GM19099 (cell line): ENCODE results near the gene PCSK7.

Experiments used
- POLR2A ChIP-seq: IDR thresholded peaks from 3 replicates; pipeline ENCODE4 v1.6.1; 2011; ENCODE audit warnings: low read depth; ENCODE audit not compliant: insufficient read length; ENCODE audit errors: extremely low read depth

Gene PCSK7

DNA sequence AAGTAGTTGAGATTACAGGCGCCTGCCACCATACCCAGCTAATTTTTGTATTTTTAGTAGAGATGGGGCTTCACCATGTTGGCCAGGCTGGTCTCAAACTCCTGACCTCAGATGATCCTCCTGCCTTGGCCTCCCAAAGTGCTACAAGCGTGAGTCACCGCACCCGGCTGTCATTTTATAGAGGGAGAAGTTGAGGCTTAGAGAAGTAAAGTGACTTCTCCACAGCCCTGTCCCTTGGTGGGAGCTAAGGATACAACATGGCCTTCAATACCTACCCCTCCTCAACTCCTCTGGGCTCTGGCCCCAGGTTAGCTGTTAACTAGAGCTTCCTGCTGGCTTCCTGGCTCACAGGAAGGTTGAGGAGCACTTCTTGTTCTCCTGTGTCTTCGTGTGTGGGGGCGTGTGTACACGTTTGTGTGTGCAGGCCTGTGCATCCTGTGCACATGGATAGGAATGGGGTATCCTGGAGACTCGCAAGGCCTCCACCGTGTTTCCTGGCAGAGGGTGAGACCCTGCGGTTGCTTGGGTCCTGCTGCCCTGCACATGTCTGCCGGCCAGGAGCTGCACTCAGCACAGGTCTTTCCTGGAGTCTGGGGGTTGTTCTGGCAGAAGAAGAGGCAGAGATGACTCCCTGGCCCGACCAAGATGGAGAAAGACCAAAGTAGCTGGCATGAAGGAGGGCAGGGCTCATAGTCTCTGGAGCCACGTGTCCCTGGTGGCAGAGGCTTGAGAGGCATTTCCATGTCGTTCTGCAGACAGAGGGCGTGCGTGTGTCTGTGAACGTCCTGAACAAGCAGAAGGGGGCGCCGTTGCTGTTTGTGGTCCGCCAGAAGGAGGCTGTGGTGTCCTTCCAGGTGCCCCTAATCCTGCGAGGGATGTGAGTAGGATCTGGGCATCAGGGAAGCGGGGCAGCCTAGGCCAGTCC is 51.0 kb downstream of the PCSK7 start:
- TF ChIP-seq POLR2A, result no peak

DNA sequence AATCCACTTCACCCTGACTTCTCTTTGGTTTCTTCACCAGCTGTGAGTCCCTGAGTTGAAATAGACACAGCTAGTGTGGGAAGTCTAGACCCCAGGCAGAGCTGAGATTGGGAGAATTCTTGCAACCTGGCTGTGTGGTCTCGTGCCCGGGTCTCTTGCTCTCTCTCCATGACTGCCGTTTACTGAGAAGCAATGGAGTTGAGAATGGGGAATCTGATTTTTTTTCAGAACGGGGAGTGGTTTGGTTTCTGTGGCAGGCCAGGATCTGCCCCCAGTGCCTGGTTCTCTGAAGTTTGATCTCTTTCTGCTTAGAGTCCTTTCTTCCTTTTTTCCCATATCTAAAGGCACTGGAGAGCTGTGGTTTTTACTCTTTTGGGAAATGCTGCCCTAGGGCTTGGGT is 51.9 kb downstream of the PCSK7 start:
- no peak for TF ChIP-seq POLR2A

DNA sequence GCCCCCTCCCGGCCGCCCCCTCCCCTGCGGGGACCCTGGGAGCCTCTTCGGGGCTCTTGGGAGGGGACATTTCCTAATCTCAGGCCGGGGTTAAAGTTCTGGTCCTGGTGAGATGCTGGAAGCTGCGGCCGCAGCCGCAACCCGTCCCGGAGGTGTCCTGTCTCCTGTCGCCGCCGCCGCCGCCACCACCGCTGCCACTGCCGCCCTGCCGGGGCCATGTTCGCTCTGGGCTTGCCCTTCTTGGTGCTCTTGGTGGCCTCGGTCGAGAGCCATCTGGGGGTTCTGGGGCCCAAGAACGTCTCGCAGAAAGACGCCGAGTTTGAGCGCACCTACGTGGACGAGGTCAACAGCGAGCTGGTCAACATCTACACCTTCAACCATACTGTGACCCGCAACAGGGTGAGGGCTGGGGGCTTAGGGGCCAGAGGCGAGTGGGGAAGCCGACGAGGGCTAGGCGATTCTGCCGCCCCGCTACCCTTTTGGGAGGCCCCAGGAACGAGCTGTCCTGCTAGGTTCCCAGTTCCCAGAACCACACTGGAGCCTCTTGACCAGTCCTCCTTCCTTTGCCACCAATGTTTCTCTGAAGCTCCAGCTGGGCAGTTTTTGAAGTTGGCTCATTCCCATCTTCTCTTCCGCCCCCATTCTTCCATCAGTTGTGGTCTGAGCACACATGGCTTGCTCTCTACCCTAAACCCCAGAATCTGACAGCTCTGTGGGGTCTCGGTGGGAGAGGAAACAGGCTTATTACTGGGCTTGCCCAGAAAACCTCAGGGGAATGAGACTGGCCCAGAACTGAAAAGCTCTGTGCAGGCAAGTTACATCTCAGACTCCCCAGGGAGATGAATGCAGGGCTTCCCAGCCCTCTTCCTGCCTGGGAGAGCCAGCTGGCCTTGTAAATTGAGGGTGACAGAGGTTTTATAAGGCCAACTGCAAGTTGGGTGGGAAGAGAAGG is 52.5 kb downstream of the PCSK7 start:
- TF ChIP-seq POLR2A, result peak; percentile 10

DNA sequence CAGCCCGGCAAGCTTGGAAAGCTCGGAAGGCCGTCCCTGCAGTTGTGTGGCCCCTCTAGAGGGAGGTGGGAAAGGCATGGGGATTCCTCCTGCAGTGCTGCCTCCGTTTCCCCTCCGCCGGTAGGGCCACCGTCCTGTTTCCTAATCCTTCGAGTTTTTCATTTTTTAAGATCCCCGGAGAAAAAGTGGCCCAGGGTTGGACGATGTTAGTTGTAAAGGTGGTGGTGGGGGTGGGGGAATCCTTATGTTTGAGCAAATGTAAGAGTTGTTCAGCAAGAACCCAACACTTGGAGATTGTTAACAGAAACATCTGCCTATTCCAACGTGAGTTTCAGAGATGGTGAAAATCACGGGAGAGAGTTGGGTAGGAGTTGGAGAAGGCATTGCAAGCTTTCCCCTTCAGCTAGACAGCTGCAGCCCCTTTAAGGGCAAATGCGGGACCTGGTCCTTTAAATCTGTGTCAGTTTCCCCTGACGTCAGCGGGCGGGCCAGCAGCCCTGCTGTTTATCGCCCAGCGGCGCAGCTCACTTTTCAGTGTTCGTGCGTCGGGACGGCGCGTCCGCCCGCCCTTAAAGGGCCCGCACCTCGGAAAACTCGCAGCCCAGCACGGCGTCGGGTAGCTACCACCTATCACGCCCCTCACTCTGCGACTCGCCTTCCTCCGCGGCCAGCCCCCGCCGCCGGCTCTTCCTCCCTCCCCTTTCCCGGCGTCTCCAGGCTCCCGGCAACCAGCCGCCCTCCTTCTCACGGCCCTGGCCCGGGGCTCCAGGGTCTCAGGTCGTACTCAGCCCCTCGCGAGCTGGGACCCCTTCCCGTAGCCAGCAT is 53.5 kb downstream of the PCSK7 start, which contains the start of gene SIDT2:
SIDT2 (plus strand) TSS at position 534 of the 825 bp plus-strand sequence. CDS start 521 bp downstream, outside the sequence.
- peak; percentile 72 for TF ChIP-seq POLR2A

DNA sequence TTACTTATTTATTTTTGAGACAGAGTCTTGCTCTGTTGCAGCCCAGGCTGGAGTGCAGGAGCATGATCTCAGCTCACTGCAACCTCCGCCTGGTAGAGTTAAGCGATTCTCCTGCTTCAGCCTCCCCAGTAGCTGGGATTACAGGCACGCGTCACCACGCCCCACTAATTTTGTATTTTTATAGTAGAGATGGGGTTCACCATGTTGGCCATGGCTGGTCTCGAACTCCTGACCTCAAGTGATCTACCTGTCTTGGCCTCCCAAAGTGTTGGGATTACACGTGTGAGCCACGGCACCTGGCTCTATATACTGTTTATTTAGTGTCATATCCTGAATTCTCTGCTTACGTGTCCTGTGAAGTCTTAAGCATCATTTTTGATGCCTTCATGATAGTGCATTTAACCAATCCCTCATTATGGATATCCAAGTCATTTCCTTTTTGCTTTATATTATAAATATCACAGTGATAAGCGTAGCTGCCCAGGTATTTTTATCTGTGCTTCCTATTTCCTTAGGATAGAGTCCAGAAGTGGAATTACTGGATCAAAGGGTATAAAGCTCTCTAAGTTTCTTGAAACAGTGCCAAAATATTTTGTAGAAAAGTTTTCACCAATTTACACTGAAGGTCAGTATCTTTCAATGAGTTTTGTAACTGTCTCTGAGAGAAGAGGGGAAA is 54.2 kb downstream of the PCSK7 start:
- no peak for TF ChIP-seq POLR2A

DNA sequence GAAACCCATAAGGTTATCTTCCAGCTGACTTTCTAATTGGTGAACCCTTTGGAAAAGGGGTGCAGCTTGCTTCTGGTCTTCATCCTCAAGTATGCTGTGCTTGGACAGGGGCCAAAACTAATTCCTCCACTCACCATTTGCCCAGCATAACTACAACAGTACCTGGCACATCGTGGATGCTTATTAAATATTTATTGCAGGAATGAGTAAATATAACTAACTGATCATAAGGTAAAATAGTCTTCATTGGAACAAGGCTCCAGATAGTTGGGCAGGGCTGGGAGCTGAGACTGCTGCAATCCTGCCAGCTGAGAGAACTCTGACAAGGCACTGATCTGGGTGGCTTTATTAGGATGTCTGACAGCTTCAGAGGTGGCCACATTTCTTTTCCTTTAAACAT is 55.7 kb downstream of the PCSK7 start:
- TF ChIP-seq POLR2A, result no peak

DNA sequence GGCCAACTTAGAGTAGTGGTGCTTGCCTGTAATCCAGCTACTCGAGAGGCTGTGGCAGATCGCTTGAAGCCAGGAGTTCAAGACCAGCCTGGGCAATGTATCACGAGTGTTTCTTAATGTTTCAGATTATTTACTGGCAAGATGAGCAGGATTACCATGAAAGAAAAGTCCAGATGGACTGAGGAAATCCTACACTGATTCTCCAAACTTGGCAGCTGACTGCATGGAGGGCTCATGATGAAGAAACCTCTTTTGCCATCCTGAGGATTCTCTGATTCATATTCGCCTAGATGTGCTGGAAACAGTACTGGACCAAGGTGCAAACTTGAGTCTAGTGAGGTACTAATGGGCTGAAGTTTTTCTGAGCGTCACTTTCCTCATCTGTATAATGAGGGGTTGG is 56.1 kb downstream of the PCSK7 start:
- TF ChIP-seq POLR2A, result no peak

DNA sequence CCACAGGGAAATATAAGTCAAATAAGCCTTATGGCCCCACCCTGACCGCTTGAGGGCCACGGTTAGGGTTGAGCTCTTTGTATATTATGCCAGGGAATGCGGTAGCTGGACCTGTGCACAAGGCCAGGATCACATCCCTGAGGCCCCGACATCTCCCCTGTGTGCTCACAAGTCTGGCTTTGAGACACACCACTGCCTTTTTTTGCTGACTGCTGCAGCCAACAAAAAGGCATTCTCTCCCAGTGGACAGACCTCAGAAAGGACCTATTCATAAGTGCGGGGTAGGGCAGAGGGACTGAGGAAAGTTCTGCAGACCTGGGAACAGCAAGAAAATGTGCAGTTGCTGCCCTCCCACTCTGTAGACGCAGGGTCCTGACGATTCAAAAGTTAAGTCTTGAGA is 56.8 kb downstream of the PCSK7 start:
- no peak for TF ChIP-seq POLR2A

DNA sequence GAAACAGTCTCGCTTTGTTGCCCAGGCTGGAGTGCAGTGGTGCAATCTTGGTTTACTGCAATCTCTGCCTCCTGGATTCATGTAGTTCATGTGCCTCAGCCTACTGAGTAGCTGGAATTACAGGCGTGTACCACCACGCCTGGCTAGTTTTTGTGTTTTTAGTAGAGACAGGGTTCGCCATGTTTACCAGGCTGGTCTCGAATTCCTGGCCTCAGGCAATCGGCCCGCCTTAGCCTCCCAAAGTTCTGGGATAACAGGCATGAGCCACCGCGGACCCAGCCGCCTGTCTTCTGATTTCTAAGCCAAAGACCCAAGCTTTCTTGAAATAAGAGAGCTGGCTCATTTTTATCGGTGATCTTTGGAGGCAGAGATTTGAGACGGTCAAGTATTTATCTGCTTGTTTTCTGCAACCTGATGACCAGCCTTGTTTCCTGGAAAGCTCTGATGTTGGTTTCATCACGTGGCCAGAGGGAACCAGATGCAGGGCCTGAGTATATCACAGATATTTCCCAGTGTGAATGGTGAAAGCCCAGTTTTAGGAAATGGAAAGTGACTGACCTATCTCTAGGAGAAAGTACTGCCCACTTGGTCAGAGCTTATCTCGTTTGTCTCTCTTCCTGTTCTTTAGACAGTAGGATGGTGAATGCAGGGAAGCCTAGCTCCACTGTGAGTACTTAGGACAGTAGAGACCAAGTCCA is 59.0 kb downstream of the PCSK7 start:
- TF ChIP-seq POLR2A, result no peak

DNA sequence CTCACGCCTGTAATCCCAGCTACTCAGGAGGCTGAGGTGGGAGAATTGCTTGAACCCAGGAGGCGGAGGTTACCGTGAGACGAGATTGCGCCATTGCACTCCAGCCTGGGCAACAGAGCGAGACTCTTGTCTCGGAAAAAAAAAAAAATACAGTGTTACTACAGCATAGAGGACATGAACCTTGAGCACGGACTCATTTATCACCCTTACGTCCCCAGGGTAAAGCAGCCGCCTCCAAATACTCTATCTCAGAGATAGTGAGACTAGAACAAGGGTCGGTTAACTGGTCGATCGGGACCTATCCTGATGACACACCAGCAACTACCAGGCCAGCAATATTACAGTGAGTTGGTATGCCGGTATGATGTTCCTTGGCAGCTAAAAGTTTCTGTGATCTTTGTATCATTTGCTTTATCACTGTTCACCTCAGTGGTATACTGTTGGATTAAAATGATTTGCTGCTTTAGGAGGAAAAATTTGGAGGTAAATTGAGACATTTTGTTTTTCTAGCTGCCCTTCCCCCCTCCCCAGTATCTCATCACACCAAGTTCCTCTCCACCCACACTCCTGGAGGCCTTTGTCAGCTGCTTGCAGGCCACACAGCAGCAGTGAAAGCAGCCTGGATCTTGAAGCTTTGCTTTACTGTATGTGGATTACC is 60.3 kb downstream of the PCSK7 start:
- TF ChIP-seq POLR2A, result no peak

DNA sequence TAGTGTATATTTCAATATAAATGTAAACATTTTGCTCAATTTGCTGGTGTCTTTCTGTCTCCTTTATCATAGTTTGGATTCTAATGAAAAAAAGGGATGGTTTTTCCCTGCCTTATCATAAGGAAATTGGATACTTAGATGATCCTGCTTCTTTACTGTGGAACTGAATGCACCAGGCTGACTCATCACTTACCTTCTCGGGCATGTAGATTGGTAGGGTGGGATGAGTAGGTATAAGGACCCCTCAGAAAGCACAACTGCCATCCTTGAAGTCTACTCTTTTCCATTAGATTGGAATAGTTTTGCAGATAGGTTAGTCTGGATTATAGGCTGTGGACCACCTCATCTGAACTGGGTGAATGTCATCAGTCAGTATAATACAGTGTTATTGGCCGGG is 60.9 kb downstream of the PCSK7 start:
- no peak for TF ChIP-seq POLR2A

DNA sequence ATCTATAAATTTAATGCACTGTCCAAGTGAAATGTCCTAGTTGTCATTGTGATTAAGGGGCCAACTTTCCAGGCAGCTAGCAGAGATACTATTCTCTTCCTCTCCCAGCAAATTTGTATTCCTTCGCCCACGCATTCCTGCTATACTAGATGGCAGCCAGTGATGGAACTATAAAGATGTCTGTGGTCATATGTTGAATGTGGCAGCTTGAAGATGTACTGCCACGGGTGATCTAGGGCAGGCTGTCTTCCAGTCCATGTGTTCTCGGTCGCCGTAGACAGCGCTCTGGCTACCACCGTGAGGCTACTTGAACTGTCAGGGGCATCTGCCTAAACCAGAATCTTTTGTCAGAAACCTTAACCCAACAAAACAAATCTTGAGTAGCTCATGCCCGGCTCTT is 61.7 kb downstream of the PCSK7 start:
- TF ChIP-seq POLR2A, result no peak

DNA sequence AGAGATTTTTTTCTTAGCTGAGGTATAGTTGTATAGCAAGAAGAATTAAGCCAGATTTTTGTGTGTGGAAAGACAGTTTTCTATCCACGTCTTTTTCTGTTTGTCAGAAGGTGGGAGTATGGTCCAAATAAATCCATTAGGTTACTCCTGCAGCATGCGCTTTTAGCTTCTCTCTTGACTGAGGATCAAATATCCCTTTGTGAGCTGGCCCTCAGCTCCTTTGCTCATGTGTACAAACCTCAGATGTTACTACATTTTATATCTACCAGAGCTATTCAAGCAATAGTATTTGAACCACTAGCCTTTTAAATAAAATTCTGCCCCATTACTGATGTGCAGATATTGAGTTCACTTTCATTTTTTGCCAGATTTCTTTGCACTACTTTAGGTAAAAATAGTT is 62.1 kb downstream of the PCSK7 start:
- no peak for TF ChIP-seq POLR2A
